ENCODE measurements around the gene HS3ST1.
A peak's percentile ranks its signal among the peaks of the same experiment; 100 is the strongest.

Gene HS3ST1

DNA sequence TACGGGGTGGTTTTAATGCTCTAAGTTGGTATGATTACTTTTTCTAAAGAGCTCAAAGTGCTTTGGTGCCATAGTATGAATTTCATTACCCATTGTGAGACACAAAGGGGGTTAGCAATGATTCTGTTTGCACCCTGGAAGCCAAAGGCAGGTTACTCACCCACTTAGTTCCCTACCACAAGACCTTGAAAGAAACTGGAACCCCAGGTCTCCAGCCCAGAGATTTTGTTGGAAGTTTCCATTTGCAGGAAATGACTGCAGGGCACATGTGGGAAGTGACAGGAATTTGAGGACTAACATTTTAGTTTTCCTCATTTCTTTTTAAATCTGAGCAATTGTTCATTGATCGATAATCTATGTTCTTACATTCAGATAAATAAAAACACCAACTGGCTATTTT lies 1.8 kb upstream of the HS3ST1 start:
- no peak for DNase-seq

DNA sequence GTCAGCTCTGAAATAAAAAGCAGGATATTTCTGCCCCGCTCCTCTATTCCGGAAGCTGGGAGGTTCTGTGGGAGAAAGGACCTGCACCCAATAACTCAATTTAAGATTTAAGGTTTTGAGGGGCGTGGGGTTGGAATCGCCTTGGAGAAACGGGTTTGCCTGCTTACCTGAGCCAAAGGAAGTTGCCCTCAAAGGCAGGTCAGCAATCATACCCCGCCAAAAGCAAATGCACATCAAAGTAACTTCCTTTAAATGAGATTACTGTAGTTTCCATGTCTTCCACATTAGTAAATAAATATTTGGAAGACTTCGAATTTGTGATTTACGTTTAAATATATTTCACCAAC lies 978 bp upstream of the HS3ST1 start:
- no peak for DNase-seq

DNA sequence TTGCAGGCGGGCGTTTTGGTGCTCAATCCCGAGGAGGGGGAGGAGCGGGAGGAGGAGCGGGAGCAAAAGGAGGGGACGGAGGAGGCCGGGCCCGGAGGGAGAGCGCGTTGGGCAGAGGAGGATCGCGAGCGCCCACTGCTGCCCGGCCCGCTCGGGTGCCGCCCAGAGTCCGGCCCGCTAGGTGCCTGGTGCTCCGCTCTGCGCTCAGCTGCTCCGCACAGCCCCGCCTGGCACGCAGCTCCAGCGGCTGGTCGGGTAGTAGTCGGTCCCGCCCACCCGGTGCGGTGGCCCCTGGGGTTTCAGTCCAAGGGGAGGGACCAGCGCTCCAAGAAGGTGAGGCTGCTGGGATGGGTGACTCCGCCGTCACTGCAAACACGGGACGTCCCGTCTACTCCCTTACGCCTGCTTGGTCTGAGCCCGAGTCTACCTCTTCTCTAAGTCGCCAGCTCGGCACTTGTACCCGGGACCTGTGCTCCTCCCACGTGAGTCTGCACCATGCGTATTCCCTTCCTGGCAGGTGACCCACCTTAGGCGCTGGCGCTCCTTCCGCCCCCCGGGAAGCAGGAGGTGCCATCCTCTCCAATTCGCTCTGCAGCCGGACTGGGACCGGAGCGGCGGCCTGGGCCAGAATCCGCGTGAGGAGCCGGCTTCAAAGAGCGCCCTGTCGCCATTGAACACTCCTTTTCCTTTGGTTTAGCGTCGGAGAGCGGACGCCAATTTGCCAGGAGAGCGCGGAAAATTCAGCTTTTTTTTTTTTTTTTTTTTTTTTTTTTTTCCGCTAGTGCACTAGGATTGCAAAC lies 405 bp upstream of the HS3ST1 start:
- peak; percentile 93 for DNase-seq

DNA sequence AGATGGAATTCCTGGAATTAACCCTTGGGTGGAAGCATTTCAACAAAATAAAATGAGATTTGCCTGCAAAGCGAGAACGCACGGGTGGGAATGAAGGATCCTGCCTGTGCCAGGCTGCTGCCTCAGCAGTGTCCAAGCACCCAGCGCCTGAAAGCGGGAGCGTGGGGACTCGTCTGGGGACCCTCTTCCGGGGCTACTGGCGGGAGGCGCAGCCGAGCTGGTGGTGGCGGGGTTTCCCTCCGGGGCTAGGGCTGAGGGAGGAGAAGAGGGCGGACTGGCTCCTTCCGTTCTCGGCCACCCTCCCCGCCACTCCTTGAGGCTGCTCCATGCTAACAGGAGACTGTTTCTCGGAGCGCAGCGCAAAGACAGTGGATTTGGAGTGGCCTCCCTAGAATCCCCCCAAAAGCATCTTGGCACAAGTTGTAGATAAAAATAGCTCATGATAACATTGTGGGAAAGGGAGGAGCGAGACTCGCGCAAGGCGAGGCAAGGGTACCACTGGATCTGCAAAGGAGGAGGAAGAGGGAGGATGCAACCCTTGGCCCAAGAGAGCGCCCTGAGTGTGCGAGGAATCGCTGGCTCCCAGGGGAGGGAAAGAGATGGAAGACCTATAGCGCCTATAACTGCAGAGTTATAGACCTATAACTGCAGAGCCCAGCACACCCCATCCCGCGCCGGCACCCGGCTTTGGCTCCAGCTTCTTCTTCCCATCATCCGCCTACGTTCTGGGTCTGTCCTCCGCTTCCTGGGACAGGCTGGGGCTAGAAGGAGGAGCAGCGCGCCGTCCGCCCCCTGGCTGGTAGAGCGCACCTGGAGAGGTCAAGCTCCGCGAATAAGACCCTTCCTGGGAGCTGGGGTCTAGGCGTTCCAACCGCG lies 1.3 kb downstream of the HS3ST1 start:
- DNase-seq: peak; percentile 22

DNA sequence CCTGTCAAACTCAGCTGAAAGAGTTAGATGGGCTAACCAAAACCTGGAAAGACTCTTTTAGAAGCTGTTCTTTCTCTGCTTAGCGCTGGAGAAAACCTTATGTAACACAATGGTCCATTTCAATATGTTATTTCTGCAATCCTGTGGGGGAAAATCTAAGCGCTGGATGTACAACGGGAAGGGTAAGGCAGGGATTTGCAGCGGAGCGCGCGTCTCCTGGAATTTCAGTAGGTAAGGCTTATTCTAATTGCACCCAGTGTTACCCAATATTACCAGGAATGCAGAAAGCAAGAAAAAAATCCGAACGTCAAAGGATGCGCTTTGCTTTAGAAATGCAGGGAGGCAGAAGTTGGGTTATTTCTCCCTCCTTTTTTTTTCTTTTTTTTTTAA lies 2.0 kb downstream of the HS3ST1 start:
- no peak for DNase-seq

DNA sequence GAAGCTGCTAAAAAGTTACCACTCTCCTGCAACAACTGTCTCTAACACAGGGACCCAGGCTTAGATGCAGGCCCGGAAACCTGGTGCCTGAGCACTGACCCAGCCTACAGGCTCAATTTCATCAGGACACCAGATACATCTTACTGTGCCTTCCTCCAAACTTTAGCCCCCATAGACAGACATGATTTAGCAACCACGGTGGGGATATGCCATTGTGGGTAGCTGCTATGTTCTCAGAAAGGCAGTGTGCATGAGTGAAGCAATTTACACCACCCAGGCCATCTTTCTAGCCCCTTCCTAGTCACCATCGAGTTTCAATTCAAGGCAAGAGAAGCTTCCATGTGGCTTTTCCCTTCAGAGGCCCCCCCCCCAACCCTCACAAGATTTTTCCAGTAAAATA lies 2.7 kb downstream of the HS3ST1 start:
- DNase-seq: no peak

DNA sequence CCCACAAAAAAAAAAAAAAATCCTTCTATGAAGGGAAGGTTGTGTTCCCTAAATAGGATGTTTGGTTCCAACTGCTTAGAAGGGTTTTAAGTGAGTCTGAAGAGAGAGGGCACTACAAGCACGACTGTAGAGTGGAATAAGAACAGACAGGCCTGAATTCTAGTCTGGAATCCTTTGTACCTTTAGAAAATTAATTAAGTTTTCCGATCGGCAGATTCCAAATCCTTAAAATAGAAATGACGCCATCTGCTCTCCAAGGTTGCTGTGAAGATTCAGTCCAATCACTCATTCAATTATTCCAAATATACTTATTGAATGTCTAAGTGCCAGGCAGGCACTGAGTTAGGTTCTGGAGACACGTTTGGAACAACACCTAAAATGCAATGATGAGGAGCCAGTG lies 3.8 kb downstream of the HS3ST1 start:
- DNase-seq: no peak

DNA sequence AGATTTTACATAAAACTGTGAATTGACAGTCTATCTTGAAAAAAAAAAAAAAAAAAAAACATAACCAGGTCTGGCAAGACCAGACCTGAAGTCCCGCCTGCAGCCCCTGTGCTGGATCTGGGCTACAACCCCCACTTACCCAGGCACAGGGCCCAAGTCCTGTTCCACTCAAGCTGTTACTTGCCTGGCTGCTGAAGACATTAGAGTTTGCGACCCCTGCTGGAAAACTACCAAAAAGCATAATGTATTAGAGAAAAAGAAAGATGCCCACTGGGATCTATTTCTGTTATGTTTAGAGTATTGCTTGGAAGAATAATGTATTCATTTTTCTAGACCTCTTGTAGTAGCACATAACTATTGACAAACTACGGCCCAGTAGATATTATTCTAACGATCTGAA lies 4.7 kb downstream of the HS3ST1 start:
- DNase-seq: no peak

DNA sequence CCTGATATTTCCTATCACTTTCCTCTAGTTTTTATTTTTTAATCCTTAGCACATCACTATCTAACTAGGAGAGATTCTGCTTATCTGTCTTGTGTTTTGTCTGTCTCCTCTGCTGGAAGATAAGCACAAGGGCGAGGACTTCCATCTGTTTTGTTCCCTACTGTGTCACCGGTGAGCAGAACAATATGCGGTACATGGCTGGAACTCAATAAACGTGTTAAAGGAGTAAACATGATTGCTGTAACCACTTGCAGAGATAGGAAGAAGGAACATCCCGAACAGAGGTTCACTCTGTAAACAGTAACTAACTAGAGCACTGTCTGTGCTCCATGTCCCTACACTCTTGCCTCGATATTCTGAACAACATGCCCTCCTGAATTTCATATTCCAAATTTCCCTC lies 5.2 kb downstream of the HS3ST1 start:
- DNase-seq: no peak

DNA sequence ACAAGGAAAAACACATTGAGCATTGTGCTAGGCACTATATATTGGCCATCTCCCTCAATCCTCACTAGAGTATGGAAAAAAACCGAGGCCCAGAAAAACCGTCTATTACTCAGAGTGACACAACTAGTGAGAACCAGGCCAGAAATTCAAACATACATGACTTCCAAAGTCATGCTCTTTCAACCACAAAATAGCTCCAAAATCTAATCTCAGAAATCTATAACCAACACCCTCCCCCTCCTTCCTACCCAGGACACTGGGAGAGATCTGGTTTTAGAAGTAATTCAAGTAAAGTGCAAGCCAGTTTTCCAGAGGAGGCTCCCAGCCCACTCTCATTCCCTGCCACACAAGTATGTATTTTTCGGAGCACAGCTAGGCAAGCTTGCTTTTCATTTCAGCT lies 7.6 kb downstream of the HS3ST1 start:
- DNase-seq: no peak

DNA sequence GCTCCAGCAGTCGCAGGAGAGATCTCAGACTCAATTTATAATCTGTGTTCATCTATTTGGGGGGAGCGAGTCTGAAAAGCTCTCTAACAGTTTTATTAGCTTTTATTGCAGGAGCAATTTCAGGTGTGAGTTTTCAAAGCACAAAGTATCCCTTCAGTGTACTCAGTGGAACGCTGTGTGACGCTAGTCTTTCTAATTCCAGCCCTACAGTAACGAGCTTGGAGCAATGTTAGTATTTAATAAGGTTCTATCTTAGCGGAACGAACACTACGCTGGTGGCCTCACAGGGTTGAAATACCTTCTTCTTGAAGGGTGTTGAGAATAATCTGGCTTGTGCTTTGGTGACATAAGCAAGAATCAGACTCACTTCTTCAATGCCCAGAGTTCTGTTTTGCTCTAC lies 8.4 kb downstream of the HS3ST1 start:
- DNase-seq: no peak

DNA sequence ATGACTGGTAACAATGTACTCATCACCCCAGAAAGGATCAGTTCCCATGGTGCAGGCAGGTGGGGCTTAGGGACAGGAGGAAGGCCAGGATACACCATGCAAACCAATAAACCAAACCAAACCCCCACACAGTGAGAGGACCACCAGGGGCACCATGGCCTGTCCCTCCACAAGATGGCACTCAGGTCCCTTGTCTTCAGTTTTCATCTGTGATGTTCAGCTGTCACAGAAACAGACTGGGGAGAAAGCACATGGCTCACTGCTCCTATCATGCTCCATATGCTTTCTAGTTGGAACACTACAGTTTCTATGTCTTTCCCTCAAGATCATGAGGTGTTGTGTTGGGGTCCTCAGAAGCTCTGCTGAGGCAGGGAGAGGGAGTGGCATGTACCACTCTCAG lies 10.1 kb downstream of the HS3ST1 start:
- DNase-seq: no peak

DNA sequence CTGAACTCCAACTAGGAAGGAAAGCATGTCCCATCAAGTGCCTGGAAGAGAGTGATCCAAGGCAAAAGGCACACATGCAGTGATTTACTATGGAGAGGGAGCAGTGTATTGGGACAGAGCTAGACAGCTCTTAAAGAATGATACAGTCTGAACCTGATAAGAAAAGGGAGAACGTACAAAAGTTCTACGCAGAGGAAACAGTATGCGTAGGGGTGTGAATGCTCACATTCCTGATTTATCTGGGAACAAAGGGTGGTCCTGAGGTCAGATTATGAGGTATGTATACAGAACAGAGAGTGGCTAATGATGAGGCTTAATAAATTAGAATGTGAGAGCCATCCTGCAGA lies 12.0 kb downstream of the HS3ST1 start:
- DNase-seq: no peak

DNA sequence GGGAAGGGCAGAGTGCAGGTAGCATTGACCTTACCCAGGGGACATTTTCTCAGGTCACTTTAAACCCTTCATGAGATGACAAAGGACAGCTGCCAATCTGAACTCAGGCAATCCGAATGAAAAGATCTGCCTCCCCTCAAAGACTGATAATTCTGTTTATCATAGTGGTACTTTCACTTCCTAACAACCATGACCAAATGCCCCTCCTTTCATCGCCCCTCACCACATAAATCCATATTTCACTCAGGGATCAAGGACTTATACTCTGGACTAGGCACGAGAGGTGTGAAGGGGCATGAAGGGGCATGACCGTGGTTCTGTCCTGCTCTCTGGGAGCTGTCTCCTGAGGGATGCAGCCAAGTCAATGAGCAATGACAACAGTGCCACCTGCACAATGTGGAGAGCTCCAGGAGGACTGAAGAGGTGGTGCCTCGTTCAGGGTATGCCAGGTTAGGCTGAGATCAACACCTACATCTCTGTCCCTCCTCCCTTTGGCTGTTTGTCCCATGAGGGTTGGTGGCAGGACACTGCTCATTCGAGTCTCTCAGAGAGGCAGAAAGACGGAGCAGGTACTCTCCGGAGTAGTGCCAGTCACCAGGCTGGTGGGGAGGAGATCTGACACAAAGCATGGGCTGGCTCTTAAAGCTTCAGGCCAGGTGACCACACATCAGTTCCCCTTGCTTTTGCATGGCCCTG lies 12.5 kb downstream of the HS3ST1 start:
- peak; percentile 22 for DNase-seq

DNA sequence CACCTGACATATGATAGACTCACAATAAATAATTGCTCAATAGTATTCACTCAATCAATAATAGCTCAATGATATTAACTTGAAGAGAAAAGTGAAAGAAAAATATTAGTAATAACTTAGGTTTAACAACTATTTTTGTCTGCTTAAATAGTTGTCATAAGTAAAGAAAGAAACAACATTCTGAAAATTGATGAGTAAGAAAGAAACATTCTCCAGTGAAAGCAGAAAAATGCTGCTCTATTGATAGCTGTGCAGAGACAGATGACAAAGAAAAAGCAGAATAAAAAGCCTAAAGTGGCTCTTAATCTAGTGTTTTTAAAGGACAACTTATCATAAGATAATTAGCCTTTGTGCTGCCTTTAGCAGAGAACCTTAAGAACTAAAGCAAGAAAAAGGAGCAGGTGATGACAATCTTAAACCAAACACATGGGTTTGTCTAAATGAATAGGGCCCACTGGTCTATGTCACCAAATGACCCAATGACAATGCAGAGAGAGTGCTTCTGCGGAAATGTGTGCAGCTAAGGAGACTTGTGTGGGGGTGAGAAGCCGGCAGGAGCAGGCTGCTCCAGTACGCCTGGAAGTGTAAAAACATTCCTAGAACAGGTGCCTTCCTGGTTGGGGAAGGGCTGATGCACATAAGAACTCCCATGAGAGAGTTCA lies 13.2 kb downstream of the HS3ST1 start:
- DNase-seq: no peak

DNA sequence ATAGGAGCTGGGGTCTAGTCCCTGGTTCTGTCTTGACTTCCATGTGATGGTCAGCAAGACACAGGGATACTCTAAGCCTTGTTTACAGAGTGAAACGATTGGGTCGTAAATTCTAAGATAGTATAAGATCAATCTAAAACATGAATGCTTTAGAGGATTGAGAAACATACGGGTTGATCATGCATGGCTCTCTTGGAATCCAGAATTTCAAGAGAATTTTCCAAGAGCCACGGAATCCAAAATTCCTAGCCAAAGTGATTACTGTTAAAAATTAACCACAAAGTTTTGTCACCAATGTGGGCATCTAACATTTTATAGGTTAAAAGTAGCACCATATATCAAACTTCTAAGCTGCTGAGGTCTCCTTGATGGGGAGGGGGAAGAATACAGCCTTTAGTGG lies 16.5 kb downstream of the HS3ST1 start:
- no peak for DNase-seq

DNA sequence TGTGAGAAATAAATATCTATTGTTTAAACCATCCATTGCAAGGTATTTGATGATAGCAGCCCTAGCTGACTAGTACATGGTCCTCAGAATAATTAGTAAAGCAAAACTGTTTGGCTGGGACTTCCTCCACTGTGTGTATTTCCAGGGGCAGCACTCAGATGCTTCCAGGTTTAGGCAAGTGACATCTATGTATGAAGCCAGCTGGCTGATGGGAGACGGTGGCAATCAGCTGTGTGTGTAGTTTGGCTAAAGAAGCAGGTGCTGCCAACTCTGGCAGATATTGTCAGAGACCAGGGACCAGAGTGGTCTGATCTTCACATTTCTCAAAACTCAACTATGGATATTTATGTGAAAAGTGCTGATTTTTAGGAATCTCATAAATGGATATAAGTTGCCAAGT lies 19.1 kb downstream of the HS3ST1 start:
- no peak for DNase-seq

DNA sequence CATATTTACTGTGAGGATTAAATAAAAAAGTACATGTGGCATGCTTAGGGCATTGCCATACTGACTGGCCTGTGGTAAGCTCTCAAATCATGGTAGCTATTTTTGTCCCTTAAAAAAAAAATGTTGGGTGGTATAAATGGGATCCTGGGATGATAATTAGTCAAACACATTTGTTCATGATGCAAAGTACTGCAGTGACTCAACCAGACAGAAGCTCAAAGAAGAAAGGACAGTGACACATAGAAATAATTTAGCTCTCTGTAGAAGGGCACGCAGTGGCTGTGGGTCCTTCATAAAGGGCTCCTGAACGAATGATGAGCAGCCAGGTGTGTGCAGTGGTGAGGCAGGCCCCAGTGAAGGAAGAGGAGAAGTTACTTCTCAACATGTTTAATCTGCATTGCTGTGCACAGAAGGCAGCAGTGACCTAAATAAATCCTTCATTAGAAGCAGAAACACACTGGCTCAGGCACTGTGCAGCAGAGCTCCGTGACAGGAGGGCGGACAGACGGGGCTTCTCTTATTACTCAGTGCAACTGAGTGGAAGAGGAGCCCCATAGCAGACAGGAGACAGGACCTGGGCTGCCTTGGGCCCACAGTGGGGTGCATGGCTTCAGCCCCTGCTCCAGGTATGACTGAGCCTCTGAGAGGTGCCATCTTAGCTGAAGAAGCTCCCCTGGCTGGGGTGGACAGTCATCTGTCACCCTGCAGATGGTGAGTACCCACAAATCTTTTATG lies 20.3 kb downstream of the HS3ST1 start:
- DNase-seq: no peak

DNA sequence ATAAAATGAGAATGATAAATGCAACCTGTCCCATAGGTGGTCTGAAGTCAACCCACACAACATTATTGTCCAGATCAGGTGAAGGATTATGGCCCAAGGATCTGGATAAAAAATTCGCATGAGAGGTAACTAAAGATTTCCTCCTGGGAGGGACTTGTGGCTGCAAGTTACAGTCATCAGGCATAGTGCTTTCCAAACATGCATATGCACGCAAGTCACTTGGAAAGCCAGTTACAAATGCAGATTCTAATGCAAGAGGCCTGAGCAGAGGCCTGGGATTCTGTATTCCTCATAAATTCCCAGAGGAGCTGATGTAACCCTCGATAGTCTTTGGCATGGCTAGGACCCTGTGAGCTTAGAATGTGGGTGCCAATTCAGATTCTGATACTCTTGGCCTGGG lies 21.1 kb downstream of the HS3ST1 start:
- no peak for DNase-seq

DNA sequence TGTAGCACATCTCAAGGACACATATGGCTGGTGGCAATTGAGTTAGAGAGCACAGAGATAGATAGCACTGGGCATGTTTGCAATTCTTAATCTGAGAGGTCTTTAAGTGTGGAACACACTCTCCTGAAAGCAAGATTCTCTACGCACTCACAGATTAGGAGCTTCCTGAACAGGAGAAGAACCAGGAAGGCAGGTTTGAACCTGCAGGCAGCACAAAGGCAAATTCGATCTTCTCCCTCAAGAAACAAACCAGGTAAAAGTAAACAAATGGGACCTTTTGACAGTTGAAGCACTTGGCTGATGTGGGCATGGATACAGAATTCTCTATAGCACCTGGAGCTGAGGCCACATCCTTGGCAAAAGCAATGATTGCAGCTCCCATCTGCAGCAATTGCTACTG lies 24.3 kb downstream of the HS3ST1 start:
- DNase-seq: peak; percentile 19

DNA sequence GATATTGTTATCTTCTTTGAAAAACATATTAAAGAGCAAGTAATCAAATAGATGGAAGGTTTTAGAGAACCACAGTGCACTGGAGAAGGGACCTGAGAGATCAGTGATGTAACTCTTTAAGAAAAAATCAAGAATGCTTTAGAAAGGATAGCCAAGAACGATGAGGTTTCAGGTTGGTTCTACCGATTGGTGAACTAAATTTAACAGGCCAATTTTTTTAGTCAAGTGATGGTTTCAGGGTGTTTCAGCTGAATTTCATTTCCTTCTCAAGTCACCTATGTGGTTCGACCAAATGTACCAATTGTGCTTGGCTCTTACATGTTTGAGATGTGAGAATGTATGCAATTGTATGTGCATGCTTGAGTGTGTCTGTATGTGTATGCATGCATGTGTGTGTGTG lies 26.5 kb downstream of the HS3ST1 start:
- no peak for DNase-seq

DNA sequence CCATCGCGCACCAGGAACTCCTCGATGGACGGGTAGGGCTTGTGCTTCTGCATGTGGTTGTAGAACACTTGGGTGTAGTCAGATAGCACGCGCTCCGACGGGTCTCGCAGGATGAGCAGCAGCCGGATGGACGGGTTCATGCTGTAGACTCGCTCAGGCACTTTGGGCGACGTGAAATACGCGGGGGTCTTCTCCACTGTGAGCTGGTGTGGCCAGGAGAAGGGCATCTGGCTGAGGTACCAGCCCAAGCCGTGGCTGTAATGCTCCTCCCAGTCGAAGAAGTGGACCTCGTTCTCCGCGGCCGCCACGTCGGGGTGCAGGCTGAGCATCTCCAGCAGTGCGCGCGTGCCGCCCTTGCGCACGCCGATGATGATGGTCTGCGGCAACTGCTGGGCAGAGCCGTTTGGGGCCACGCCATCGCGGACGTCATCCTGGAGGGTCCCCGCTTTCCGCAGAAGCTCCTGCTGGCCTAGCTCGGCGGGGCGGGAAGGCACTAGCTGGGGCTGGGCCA lies 29.2 kb downstream of the HS3ST1 start:
- no peak for DNase-seq

Measured in NCI-H2029 (cell line).